Right atrium auricular region (tissue), 2 donors: ENCODE measurements around the gene UBE2U. TPM values are rescaled to one million over a fixed set of nuclear protein-coding genes. Genes with fewer than 3 reads are reported as not detected.
"Not testable (repeated sequence)": the region's sequence is repeated elsewhere in the genome, so short reads cannot be mapped to it uniquely, and the experiment has no call there.

ENCODE experiments used
- DNase-seq: peaks from one replicate; pipeline ENCODE4 v3.0.0-alpha.2; 2019; ENCODE audit warnings: low spot score
- H3K27ac ChIP-seq, 2 donors: fragments of 200-600 bp; sonication (generic); 1 replicate in 1 of 2; 2 replicates in 1 of 2; pipeline ENCODE4 v1.5.1; 2016 to 2019
- H3K27me3 ChIP-seq, 2 donors: fragments of 200-600 bp; sonication (generic); one replicate each; pipeline versions ENCODE4 v1.5.1 to v1.6.0; 2017 to 2019
- H3K36me3 ChIP-seq: fragments of 200-600 bp; sonication (generic); one replicate; pipeline ENCODE4 v1.5.1; 2016
- H3K4me1 ChIP-seq, 2 donors: fragments of 200-600 bp; sonication (generic); one replicate each; pipeline versions ENCODE4 v1.5.1 to v1.6.0; 2017 to 2019
- H3K4me3 ChIP-seq, 2 donors: fragments of 200-600 bp; sonication (generic); 1 replicate in 1 of 2; 2 replicates in 1 of 2; pipeline ENCODE4 v1.5.1; 2017 to 2019; ENCODE audit warnings: mild to moderate bottlenecking in 1 of 2, moderate library complexity in 1 of 2
- H3K9me3 ChIP-seq, 2 donors: fragments of 200-600 bp; sonication (generic); one replicate each; pipeline ENCODE4 v1.5.1; 2019
- total RNA-seq, 2 donors: library from RNA; depleted of rRNA; stranded (reverse); fragments of >200 nt; gene quantifications; one replicate each; pipeline ENCODE4 v1.1.0, GENCODE V29; 2016
- TF ChIP-seq, protein P1 (sequence below), 2 donors: fragments of 200-600 bp; sonication (generic); IDR thresholded peaks; one replicate each; pipeline ENCODE4 v1.5.1; 2019; ENCODE audit warnings: antibody characterized with exemption in 2 of 2

UBE2U gene
- total RNA-seq, 2 donors from 2014 or later: not detected

DNA sequence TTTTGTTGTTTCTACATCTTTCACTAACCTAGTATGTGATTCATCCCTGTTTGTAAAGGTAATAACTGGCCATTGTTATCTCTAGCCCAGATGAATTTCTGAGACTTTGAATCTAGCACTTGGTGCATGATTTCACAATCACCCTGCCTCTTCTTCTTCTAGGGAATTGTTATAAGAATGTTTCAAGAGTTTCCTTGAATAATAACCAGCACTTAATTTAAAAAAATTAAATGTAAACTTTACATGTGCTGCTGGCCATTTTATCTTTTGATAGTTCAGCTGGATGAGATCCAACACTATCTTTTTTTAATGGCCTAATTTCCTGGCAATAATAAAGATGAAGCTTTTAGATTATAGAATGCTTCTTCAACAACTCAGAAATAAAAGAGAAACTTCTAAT, 31.8 kb downstream of the UBE2U start:
- H3K9me3 ChIP-seq: no peaks in the 10 kb centered on the region
- H3K4me3 ChIP-seq: no peak overlapping the region
- no peaks in the 10 kb centered on the region for H3K4me1 ChIP-seq
- no peak for DNase-seq
- no peaks in the 10 kb centered on the region for H3K27me3 ChIP-seq
- no peaks in the 10 kb centered on the region for H3K36me3 ChIP-seq
- TF ChIP-seq, protein P1, sequence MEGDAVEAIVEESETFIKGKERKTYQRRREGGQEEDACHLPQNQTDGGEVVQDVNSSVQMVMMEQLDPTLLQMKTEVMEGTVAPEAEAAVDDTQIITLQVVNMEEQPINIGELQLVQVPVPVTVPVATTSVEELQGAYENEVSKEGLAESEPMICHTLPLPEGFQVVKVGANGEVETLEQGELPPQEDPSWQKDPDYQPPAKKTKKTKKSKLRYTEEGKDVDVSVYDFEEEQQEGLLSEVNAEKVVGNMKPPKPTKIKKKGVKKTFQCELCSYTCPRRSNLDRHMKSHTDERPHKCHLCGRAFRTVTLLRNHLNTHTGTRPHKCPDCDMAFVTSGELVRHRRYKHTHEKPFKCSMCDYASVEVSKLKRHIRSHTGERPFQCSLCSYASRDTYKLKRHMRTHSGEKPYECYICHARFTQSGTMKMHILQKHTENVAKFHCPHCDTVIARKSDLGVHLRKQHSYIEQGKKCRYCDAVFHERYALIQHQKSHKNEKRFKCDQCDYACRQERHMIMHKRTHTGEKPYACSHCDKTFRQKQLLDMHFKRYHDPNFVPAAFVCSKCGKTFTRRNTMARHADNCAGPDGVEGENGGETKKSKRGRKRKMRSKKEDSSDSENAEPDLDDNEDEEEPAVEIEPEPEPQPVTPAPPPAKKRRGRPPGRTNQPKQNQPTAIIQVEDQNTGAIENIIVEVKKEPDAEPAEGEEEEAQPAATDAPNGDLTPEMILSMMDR (IDR thresholded peaks at IDR 0.05): no peak
- no peak overlapping the region for H3K27ac ChIP-seq

DNA sequence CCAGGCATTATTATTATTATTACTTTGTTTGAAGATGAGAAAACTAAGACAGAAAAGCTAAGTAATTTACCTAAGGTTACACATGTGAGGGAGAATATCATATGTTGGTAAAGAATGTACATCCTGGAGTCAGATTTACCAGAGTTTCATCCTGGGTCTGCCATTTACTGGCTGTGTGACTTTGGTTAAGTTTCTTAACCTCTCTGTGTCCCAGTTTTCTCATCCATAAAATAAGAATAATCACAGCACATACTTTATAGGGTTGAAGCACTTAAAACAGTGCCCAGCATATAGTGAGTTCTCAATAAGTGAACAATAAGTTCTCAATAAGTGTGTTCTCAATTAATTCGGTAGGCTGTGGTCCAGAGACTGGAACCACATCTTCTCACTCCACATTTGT, 32.5 kb downstream of the UBE2U start:
- Histone ChIP-seq H3K4me1 (no peaks in the 10 kb centered on the region), H3K36me3 (no peaks in the 10 kb centered on the region), H3K27me3 (no peaks in the 10 kb centered on the region), H3K4me3 (no peak overlapping the region), H3K27ac (no peak overlapping the region), H3K9me3 (no peaks in the 10 kb centered on the region)
- no peak for DNase-seq
- TF ChIP-seq, protein P1 (IDR thresholded peaks at IDR 0.05): no peak

DNA sequence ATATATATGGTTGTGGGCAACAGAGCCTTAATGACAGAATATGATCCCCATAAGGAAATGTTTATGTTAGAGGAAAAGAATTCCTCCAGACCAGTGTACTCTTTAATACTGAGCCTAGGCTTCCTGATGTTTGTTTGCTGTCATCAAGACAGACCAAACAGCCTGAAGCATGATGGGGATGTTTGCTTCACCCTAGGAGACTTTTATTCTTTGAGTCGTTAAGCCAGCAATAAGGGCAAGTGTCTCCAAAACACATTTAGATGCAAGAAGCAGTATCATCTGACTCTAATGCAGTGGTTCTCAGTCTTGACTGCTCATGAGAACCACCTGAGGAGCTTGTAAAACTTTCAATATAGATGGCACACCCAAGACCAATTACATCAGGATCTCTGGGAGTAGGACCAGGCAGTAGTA, 33.1 kb downstream of the UBE2U start:
- TF ChIP-seq, protein P1 (IDR thresholded peaks at IDR 0.05): no peak
- Histone ChIP-seq H3K36me3 (no peaks in the 10 kb centered on the region), H3K9me3 (no peaks in the 10 kb centered on the region), H3K4me3 (no peak overlapping the region), H3K27ac (no peak overlapping the region), H3K4me1 (no peaks in the 10 kb centered on the region), H3K27me3 (no peaks in the 10 kb centered on the region)
- no peak for DNase-seq

DNA sequence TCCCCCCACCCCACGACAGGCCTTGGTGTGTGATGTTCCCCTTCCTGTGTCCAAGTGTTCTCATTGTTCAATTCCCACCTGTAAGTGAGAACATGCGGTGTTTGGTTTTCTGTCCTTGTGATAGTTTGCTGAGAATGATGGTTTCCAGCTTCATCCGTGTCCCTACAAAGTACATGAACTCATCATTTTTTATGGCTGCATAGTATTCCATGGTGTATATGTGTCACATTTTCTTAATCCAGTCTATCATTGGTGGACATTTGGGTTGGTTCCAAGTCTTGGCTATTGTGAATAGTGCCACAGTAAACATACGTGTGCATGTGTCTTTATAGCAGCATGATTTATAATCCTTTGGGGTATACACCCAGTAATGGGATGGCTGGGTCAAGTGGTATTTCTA, 36.1 kb downstream of the UBE2U start:
- not testable (repeated sequence) for H3K27me3 ChIP-seq, DNase-seq, H3K4me3 ChIP-seq, H3K4me1 ChIP-seq, H3K36me3 ChIP-seq, H3K9me3 ChIP-seq, H3K27ac ChIP-seq

DNA sequence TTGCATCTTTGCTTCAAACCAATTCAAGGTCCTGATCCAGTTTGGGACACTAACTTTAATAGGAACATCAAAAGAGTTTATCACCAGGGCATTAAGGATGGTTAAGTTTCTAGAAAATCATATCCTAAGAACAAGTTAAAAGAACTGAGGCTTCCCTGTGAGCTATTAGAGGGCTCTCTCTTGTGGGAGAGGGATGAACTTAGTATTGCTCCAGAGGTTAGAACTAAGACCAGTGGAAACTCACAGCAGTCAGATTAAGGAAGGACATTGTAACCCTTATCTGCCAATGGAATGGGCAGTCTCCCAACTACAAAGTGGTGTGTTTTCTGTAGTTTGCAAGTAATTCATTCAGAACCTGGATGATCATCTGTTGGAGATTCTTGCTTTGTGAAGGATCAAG, 36.8 kb downstream of the UBE2U start:
- DNase-seq: no peak
- TF ChIP-seq, protein P1 (IDR thresholded peaks at IDR 0.05): no peak
- Histone ChIP-seq H3K9me3 (no peaks in the 10 kb centered on the region), H3K36me3 (no peaks in the 10 kb centered on the region), H3K27ac (no peak overlapping the region), H3K4me1 (peaks cover 0 to 8% of the 10 kb centered on the region in 2 donors), H3K27me3 (no peaks in the 10 kb centered on the region), H3K4me3 (no peak overlapping the region)

DNA sequence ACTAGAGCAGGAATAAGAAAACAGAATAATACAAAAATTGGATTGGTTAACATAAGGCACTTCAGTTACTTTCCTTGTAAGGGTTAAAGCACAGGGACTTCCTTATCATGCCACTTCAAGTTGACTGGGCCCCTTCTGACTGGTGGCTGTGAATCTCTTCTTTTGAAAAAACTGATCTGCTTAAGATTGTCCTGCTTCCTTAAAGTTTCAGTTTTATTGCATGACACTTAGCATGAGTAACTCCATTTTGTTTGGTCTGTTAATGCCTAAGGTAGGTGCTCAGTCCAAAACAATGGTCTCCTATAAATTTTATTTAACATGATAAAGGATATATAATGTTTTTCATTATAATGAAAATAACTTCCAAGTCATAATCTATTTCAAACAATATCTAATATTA, 37.6 kb downstream of the UBE2U start:
- peaks cover 0 to 8% of the 10 kb centered on the region in 2 donors for H3K4me1 ChIP-seq
- TF ChIP-seq, protein P1 (IDR thresholded peaks at IDR 0.05): no peak
- no peaks in the 10 kb centered on the region for H3K36me3 ChIP-seq

More for the DNA sequence above, 37.6 kb downstream of the UBE2U start:
- no peaks in the 10 kb centered on the region for H3K9me3 ChIP-seq
- no peak overlapping the region for H3K27ac ChIP-seq
- no peak overlapping the region for H3K4me3 ChIP-seq
- no peak for DNase-seq
- H3K27me3 ChIP-seq: no peaks in the 10 kb centered on the region
